ENCODE data around the gene DRC3.
"Not testable (repeated sequence)": the region's sequence is repeated elsewhere in the genome, so short reads cannot be mapped to it uniquely, and the experiment has no call there.

The DRC3 gene

GRCh38 chr17:17934806-17935205 lies 37.9 kb upstream of the DRC3 start:
- Histone ChIP-seq H3K27ac (peak overlapping the region in 1 of 2 donors; percentile 24), H3K4me3 (no peak overlapping the region)
- DNase-seq (ENCODE audit: low spot score) = no peak
- no peak for TF ChIP-seq CTCF (IDR thresholded peaks at IDR 0.05)

GRCh38 chr17:17935321-17936271 lies 37.1 kb upstream of the DRC3 start:
- Histone ChIP-seq H3K27ac (peak overlapping the region in 1 of 2 donors; percentile 42), H3K4me3 (no peak overlapping the region)
- no peak for TF ChIP-seq CTCF (IDR thresholded peaks at IDR 0.05)
- no peak for DNase-seq (ENCODE audit: low spot score)

GRCh38 chr17:17937201-17937853 lies 35.3 kb upstream of the DRC3 start:
- Histone ChIP-seq H3K4me3 (no peak overlapping the region), H3K27ac (no peak overlapping the region)
- TF ChIP-seq CTCF (IDR thresholded peaks at IDR 0.05) = no peak
- no peak for DNase-seq (ENCODE audit: low spot score)

- Histone ChIP-seq H3K4me3 (no peak overlapping the region), H3K27ac (no peak overlapping the region)
- no peak for DNase-seq (ENCODE audit: low spot score)
- no peak for TF ChIP-seq CTCF (IDR thresholded peaks at IDR 0.05)
Observed at GRCh38 chr17:17937958-17938357, 34.7 kb upstream of the DRC3 start.

GRCh38 chr17:17938388-17939107 lies 34.1 kb upstream of the DRC3 start:
- no peak overlapping the region for H3K27ac ChIP-seq
- H3K4me3 ChIP-seq = no peak overlapping the region
- TF ChIP-seq CTCF (IDR thresholded peaks at IDR 0.05) = no peak
- no peak for DNase-seq (ENCODE audit: low spot score)

- H3K27ac ChIP-seq = peak overlapping the region in 1 of 2 donors; percentile 73
- not testable (repeated sequence) for DNase-seq (ENCODE audit: low spot score); H3K4me3 ChIP-seq
Observed at GRCh38 chr17:17939941-17940340, 32.7 kb upstream of the DRC3 start.

- H3K4me3 ChIP-seq = no peak overlapping the region
- H3K27ac ChIP-seq = peak overlapping the region in 1 of 2 donors; percentile 73
- no peak for TF ChIP-seq CTCF (IDR thresholded peaks at IDR 0.05)
- no peak for DNase-seq (ENCODE audit: low spot score)
Observed at GRCh38 chr17:17940441-17940911, 32.2 kb upstream of the DRC3 start.

Data from coronary artery (tissue), 2 donors.